H1 (cell line): ENCODE results near the gene PEPD.

ENCODE experiments used
- CEBPB ChIP-seq: IDR thresholded peaks from 2 replicates; pipeline ENCODE4 v1.6.1; 2012; ENCODE audit warnings: low read depth, low read length
- CREB1 ChIP-seq: IDR thresholded peaks from 2 replicates; pipeline ENCODE4 v1.6.1; 2012; ENCODE audit warnings: inconsistent platforms
- CTCF ChIP-seq, 3 experiments: IDR thresholded peaks; 1 replicate in 2 of 3; 2 replicates in 1 of 3; pipeline versions ENCODE4 v1.5.1 to v1.6.1; 2011; ENCODE audit warnings: low read length in 3 of 3, mild to moderate bottlenecking in 3 of 3, inconsistent platforms in 2 of 3, low read depth in 1 of 3, moderate library complexity in 1 of 3; ENCODE audit not compliant: insufficient read depth in 1 of 3; ENCODE audit errors: control extremely low read depth in 1 of 3
- RAD21 ChIP-seq, 2 experiments: IDR thresholded peaks in 1 of 2; conservative IDR thresholded peaks in 1 of 2; 2 replicates each; pipeline ENCODE4 v1.6.1; 2011; ENCODE audit warnings: low read depth in 2 of 2, low read length in 2 of 2, improper control_type of control experiment in 1 of 2, inconsistent platforms in 1 of 2, mild to moderate bottlenecking in 1 of 2, moderate library complexity in 1 of 2
- RXRA ChIP-seq: IDR thresholded peaks from 2 replicates; pipeline ENCODE4 v1.6.1; 2011; ENCODE audit warnings: low read depth, mild to moderate bottlenecking, low read length, moderate library complexity; ENCODE audit not compliant: insufficient read depth
- SAP30 ChIP-seq: fragments of 300-600 bp; sonication (generic); IDR thresholded peaks from 2 replicates; pipeline ENCODE4 v1.7.1; 2012; ENCODE audit warnings: low read length, moderate library complexity, mild to moderate bottlenecking, inconsistent platforms; ENCODE audit not compliant: insufficient read depth, insufficient replicate concordance
- SIX5 ChIP-seq: IDR thresholded peaks from 2 replicates; pipeline ENCODE4 v1.6.1; 2011; ENCODE audit warnings: mild to moderate bottlenecking, low read depth, low read length

GRCh38 chr19:33505148-33505547 is 16.4 kb downstream of the PEPD start:
- TF ChIP-seq CTCF (IDR thresholded peaks at IDR 0.05; ENCODE audit: control extremely low read depth in 1 of 3, insufficient read depth in 1 of 3, low read depth in 1 of 3, low read length in 3 of 3): no peak
- TF ChIP-seq SAP30: no peak
- no peak for TF ChIP-seq SIX5
- TF ChIP-seq CREB1: no peak
- TF ChIP-seq RXRA: no peak
- no peak for TF ChIP-seq CEBPB
- no peak for TF ChIP-seq RAD21 (IDR thresholded peaks at IDR 0.05 in 1 of 2, conservative IDR thresholded peaks at IDR 0.05 in 1 of 2; ENCODE audit: low read depth in 2 of 2, low read length in 2 of 2)
